GM18498 (cell line): ENCODE results near the gene CHMP2A.

Source experiments
- ATAC-seq: cut with Tn5 transposase; IDR thresholded peaks from one replicate; pipeline ENCODE4 v1.9.1; 2021; ENCODE audit warnings: mild to moderate bottlenecking, moderate library complexity; ENCODE audit not compliant: unreplicated experiment

The CHMP2A gene

GRCh38 chr19:58570770-58571574 is 16.1 kb upstream of the CHMP2A start:
- ATAC-seq, result no peak

GRCh38 chr19:58569943-58570670 is 15.2 kb upstream of the CHMP2A start:
- ATAC-seq, result no peak

DNA sequence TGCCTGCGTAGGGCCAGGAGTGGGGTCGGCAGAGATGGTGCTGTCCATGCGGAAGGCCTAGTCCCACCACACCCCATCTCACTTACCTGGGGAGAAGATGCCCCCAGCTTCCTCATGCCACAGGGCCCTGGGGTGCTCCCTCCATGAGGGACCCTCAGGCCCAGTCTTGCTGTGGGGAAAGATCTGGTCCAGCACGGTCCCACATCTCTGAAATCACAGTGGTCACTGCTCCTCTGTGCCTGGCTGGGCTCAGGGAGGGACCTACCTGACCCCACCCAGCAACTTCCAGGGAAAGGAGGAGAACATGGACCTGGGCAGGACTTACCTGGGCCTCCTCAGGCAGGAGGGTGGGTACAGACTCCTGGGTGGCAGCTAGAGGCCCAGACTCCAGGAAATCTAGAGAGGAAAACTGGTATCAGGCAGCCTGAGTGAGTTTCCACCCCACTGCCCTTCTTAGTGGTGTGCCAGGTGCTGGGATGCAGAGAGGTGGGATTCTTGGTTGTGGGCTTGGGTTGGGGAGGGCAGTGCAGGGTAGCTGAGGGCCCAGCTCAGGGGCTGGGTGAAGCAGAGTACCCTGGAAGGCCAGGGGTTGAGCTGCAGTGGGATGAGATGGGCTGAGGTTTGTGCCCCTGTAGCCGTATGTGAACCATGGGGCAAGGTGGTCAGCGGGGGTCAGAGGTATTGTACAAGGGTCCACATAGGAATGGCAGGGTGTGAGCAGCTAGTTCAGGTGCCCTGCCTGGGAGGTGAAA is 14.5 kb upstream of the CHMP2A start:
- ATAC-seq, result no peak

DNA sequence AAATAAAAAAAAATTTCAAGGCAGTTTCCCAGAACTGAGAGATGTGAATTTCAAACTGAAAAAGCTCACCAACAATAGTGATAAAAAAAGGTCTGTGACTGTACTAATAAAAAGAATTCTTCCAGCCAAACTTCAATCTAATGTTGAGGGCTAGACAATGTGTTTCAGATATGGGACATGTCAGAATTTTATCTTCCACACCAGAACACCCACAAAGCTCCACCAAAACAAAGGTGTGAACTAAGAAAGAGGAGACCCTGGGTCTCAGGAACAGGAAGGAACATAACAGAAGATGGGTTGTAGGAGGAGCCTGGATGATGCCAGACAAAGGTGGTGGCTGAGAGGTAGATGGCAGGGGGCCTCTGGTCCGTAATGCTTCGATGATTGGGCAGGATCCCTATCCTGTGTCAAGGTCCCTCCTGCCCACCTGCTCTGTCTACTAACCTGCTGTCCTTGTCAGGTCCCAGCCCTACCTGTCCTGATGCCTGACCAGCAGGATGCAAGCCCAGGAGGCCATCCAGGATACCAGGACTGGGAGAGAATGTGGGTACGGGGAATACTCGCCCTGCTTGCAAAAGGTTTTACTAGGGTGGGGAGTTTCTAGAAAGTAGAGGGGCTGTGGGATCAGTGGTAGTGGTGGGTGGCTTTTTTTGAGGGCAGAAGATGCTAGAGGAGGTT is 13.7 kb upstream of the CHMP2A start:
- no peak for ATAC-seq

DNA sequence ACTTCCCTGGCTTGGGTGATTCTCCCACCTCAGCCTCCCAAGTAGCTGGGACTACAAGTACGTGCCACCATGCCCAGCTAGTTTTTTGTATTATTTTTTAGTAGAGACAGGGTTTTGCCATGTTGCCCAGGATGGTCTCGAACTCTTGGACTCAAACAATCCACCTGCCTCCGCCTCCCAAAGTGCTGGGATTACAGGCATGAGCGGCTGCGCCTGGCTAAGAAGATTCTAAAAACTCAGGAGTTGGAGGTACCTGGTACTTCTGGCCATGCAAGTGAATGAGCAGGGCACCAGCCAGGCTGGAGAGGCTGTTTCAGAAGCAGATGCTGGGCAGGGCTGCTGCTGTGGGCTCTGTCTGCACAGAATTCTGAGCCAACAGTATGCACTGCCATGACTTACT is 12.1 kb upstream of the CHMP2A start:
- no peak for ATAC-seq

- no peak for ATAC-seq
Measured at GRCh38 chr19:58563823-58564222, 8.9 kb upstream of the CHMP2A start.

- ATAC-seq, result no peak
Measured at GRCh38 chr19:58563034-58563573, 8.2 kb upstream of the CHMP2A start.

GRCh38 chr19:58562122-58563033 is 7.5 kb upstream of the CHMP2A start:
- no peak for ATAC-seq

DNA sequence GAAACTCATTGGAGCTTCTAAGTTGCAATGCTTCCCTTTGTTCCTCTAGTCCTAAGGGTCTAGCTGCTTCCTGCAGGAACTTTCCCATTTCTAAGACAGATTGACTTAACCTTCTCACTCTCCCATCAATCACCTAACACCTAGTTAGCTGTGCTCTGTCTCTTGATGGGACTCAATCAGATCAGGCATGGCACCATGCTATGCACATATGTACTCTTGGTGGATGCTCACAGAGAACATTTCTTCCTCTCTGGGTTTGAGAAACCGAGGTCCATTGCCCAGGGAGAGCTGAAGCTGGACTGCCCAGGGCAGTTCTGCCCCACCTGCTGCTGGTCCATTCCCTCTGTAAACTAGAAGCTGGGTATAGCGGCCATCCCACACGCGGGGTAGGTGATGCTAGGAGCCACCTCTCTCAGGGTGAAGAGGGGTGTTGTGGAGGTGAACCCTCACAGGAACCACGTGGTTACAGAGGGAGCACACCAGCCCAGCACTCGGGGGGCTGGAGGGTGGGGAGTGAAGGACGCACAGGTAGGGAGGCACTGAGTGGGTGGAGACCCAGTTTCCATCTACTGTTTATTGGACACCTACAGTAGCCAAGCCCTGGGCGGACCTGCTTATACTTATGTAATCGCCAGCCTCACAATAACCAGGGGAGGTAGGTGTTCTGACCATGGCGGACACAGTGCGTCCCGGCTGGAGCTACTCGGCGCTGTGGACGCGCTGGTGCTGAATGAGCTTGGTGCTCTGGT is 6.6 kb upstream of the CHMP2A start:
- no peak for ATAC-seq

DNA sequence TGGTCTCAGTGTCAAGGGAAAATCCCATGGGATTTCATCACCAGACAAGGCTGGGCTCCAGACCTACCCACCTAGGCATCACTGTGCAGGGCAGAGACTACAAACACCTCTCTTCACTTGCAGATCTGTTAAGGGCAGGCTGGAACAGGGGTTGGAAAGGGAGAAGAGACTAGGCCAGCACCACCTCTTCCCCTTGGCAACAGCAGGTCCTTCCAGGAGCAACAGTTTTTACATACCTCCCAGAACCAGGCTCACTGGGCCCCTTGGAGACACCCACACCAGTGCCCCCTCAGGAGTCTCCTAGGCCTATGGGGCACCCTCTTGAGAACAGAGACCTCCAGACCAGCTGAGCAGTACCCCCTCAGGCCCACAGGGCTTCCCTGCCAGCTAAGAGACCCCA is 6.0 kb upstream of the CHMP2A start:
- ATAC-seq, result no peak

DNA sequence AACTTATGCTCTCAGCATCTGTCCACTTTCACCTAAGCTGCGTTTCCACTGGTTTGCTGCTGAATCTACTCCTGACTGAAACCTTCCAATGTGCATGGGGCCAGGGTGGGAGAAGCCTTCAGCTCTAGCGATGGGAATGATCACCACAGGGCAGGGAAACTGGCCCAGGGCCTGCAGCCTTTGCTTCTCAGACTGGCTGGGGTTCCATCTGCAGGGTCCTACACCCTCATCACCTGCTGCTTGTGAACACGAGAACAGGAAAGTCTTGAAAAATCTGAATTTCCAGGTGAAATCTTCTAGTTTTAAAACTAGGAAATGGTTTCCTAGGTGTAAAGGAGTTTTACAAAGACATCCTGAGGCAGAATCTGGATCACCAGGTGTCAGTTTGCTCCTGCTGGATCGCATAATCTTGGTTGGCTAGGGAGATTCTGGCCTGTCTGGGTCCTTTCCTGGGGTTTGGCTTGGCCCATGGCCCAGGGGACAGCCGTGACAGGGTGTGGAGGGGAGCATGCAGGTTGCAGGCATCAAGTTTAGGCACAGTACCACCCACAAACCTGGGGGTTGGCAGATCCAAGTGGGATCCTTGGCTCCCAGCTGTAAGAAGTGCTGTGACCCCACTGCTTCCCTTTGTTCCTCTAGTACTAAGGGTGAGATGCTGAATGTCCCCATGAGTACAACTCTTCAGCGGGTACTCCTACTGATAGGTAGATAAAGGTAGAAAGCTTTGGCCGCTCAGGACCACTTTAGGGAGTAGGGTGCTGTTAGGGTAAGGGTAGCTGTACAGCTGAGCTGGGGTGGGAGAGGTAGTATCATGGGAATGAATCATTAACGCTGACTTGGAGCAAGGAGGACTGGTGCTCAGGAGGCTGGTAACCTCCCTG is 5.3 kb upstream of the CHMP2A start:
- ATAC-seq, result no peak

GRCh38 chr19:58559275-58560006 is 4.5 kb upstream of the CHMP2A start:
- ATAC-seq, result peak; percentile 28

DNA sequence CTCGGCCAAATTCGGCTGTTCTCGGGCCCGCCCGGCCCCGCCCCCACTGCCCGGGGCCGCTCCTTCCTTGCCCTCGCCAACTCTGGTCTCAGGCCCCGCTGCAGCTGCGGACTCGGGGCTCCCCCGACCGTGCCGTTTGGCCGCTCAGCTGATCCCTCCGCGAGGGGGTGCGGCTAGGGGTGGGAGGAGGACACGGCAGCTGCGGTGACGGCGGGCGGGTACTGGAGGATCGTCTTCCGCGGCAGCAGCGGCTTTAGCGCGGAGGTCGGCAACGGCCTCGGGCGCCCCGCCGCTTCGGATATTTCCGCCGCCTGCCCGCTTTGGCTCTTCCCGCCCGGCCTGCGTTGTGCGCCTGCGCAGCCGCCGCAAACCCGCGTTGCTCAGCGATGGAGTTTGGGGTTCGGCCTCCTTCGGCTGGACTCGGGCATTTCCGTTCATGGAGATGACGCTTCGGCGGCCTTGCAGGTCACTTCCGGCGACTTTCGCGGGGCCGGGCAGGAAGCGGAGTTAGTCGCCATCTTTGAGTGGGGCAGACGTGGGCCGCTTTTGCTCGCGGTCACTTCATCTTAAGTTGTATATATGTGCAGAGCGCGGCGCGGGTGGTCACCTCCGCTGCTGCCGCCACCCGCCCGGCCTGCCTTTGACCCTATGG is 3.8 kb upstream of the CHMP2A start:
- peak; percentile 66 for ATAC-seq

- ATAC-seq, result peak; percentile 1
Measured at GRCh38 chr19:58558066-58558622, 3.2 kb upstream of the CHMP2A start, which contains the start of gene UBE2M. Gene UBE2M (minus strand): TSS chr19:58558611. CDS start chr19:58558381, 230 bp downstream.

DNA sequence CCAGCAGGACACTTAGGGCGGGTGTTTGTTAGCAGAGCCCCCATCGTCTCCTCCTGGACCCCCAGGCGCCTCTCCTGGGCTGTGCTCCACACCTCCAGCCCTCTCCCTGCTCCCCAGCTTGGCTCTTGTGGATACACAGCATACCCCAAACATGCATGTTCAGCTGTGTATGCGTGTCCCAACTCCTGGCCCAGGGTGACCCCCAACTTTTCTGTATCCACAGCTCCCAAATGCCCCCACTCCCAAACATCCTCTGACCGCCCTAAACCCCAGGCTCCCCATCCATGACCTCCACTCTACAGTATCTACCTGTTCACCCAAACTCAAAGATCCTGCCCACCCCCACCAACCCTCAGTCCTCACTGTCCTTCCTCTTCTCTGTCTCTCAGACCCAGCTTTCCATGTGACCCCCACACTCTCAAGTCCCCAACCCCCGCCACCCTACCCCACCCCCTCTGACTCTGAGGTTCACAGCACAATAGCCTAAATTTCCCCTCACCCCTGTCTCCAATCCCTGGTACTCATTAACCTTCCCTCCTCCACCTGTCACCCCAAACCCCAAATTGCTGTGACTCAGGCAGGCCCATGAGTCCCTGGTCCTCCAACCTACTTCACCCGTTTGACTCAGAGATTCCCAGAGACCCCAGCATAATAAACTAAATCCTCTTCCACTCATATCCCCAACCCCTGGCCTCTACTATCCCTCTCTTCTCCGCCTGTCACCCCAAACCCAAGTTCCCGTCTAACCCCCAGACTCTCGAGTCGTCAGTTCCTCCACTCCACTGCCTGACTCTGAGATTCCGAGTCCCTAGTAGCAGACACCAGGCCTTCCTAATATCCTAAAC is 2.5 kb upstream of the CHMP2A start:
- ATAC-seq, result no peak
